ENCODE results near the gene TMPRSS9.
"Not testable (repeated sequence)": the region's sequence is repeated elsewhere in the genome, so short reads cannot be mapped to it uniquely, and the experiment has no call there.

Gene TMPRSS9

DNA sequence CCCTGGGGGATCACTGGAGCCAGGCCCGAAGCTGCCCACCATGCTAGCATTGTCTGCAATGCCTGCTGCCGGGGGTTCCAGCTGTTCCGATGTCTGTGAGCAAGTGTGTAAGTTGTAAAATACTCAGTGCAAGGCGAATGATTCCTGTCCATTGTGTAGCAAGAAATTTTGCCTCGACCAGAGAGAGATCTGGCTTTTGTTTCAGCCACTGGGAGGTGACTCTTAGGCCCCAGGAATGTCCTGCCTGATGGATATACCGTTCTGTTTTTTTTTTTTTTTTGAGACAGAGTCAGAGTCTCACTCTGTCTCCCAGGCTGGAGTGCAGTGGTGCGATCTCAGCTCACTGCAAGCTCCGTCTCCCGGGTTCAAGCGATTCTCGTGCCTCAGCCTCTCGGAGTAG, 108.5 kb downstream of the TMPRSS9 start:
- DNase-seq: no peak

- DNase-seq: no peak
These were observed 109.2 kb downstream of the TMPRSS9 start for GRCh38 chr19:2469102-2469914.

DNA sequence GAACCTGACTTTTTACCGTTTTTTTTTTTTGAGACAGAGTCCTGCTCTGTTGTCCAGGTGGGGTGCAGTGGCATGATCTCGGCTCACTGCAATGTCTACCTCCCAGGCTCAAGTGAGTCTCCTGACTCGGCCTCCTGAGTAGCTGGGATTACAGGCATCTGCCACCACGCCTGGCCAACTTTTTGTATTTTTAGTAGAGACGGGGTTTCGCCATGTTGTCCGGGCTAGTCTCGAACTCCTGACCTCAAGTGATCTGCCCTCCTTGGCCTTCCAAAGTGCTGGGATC, 109.8 kb downstream of the TMPRSS9 start:
- DNase-seq: not testable (repeated sequence)

- DNase-seq: peak; percentile 80
These were observed 114.4 kb downstream of the TMPRSS9 start for GRCh38 chr19:2474232-2475017.

GRCh38 chr19:2475018-2475701, 115.1 kb downstream of the TMPRSS9 start:
- DNase-seq: peak; percentile 53
